Fibroblast of lung (primary cell): ENCODE data around the gene FAM107B.

Experiments used
- EZH2 ChIP-seq: IDR thresholded peaks from 2 replicates; pipeline ENCODE4 v1.5.1; 2012; ENCODE audit warnings: low read length, control low read depth, mild to moderate bottlenecking; ENCODE audit errors: missing control alignments
- TF ChIP-seq, protein P1 (sequence below), 2 donors: IDR thresholded peaks in 1 of 2; conservative IDR thresholded peaks in 1 of 2; 1 replicate in 1 of 2; 2 replicates in 1 of 2; pipeline ENCODE4 v1.5.1; 2011 to 2012; ENCODE audit warnings: low read length in 2 of 2, control low read depth in 1 of 2, inconsistent platforms in 1 of 2, low read depth in 1 of 2, mild to moderate bottlenecking in 1 of 2

GRCh38 chr10:14691359-14691758 lies 83.3 kb downstream of the FAM107B start:
- TF ChIP-seq, protein P1, sequence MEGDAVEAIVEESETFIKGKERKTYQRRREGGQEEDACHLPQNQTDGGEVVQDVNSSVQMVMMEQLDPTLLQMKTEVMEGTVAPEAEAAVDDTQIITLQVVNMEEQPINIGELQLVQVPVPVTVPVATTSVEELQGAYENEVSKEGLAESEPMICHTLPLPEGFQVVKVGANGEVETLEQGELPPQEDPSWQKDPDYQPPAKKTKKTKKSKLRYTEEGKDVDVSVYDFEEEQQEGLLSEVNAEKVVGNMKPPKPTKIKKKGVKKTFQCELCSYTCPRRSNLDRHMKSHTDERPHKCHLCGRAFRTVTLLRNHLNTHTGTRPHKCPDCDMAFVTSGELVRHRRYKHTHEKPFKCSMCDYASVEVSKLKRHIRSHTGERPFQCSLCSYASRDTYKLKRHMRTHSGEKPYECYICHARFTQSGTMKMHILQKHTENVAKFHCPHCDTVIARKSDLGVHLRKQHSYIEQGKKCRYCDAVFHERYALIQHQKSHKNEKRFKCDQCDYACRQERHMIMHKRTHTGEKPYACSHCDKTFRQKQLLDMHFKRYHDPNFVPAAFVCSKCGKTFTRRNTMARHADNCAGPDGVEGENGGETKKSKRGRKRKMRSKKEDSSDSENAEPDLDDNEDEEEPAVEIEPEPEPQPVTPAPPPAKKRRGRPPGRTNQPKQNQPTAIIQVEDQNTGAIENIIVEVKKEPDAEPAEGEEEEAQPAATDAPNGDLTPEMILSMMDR (conservative IDR thresholded peaks at IDR 0.05 in 1 of 2, IDR thresholded peaks at IDR 0.05 in 1 of 2; ENCODE audit: low read depth in 1 of 2, low read length in 2 of 2), result no peak
- TF ChIP-seq EZH2, result no peak
